GM21447 (cell line): Measurements from ENCODE around the gene CFH.
"Not testable (repeated sequence)": the region's sequence is repeated elsewhere in the genome, so short reads cannot be mapped to it uniquely, and the experiment has no call there.

Experiments used
- ATAC-seq: cut with Tn5 transposase; IDR thresholded peaks from one replicate; pipeline ENCODE4 v1.9.1; 2021; ENCODE audit not compliant: unreplicated experiment

Gene CFH

GRCh38 chr1:196661345-196661744 lies 9.5 kb downstream of the CFH start:
- ATAC-seq = no peak

DNA sequence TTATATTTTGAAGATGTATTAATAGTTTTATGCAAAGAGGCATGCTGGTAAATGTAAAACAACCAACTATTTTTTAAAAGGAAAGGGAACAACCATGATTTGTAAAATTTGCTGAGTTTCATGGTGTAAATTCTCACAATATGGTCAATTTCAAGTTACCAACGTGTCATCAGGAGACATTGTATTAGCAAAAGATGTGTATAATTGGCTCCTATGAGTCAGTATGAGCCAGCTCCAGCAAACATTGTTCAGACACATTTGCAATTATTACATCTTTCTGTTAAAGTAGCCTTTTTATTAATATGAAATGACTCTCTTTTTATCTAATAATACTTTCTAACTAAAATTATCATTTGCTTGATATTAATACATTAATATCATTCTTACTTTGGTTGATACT lies 15.3 kb downstream of the CFH start:
- ATAC-seq = no peak

DNA sequence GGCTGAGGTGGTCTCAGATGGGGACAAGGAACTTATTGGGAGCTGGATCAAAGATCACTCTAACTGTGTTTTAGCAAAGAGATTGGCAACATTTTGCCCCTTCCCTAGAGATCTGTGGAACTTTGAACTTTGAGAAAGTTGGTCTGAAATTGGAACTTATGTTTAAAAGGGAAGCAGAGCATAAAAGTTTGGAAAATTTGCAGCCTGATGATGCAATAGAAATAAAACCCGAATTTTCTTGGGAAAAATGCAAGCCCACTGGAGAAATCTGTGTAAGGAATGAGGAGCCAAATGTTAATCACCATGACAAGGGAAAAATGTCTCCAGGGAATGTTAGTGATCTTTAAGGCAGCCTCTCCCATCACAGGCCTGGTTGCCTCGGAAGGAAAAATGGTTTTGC lies 17.2 kb downstream of the CFH start:
- ATAC-seq = no peak

GRCh38 chr1:196669693-196670092 lies 17.9 kb downstream of the CFH start:
- no peak for ATAC-seq

- no peak for ATAC-seq
Observed at GRCh38 chr1:196674908-196675307, 23.1 kb downstream of the CFH start.

GRCh38 chr1:196677781-196678509 lies 26.1 kb downstream of the CFH start:
- no peak for ATAC-seq

DNA sequence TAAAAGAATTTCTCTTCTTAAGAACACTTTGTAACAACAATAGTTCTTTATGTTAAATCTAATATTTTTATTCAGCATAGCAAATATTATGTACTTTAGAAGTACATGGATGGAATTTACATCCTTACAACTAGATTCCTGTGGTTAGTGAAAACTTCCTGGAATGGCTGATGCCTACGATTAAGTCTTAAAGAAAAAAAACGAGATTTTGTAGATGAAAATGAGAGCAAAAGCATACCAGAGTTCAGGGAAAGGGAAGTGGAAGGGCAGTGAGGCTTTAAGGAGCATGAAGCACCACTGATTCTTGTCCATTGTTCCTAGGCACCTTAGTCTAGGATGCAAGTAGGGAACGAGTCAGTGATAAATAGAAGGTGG lies 26.7 kb downstream of the CFH start:
- no peak for ATAC-seq

GRCh38 chr1:196680107-196680506 lies 28.3 kb downstream of the CFH start:
- ATAC-seq = no peak

GRCh38 chr1:196684476-196684875 lies 32.6 kb downstream of the CFH start:
- no peak for ATAC-seq

DNA sequence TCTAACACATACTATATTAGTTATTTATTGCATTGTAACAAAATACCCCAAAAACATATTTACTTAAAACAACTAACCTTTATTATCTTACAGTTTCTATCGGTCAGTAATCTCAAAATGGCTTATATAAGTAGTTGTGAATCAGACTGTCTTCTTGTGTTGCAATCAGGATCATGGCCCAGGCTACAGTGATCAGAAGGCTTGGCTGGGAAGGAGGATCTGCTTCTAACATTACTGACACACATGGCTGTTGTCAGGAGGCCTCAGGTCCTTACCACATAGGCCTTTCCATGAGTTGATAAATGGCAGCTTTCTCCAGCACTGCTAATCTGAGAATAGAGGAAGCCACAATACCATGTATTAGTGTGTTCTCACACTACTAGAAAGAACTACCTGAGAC lies 33.7 kb downstream of the CFH start:
- ATAC-seq = no peak

DNA sequence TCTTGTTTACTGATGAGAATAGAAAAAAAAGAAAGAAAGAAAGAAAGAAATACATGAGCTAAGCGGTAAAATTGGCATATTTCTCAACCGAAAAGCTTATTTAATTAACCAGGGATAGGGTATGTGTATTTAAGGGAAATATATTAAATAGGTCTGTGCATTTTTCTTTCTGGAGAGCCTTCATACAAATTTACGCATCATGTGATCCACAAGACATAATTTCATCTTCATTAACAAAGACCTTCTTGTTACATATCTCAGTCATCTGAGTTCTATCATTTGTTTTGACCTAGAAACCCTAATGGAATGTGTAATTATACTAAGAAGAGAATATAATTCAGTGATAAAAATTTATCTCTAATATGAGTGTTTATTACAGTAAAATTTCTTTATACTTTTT lies 37.2 kb downstream of the CFH start:
- ATAC-seq = no peak

DNA sequence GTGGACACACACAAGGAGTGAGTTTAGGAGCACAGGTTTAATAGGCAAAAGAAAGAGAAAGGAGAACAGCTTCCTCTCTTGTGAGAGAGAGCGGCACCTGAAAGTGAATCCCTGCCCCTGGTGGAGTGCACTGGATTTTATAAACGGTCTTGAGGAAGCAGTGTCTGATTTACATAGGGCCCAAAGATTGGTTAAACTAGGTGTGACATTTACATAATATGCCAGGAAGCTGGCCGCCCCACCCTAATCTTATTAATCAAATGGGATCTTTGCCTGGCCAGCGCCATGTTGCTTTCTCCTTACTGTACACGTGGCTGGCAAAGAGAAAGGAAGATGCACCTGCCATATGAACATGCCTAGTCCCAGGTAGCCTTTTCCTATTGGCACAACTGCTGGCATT lies 38.7 kb downstream of the CFH start:
- no peak for ATAC-seq

DNA sequence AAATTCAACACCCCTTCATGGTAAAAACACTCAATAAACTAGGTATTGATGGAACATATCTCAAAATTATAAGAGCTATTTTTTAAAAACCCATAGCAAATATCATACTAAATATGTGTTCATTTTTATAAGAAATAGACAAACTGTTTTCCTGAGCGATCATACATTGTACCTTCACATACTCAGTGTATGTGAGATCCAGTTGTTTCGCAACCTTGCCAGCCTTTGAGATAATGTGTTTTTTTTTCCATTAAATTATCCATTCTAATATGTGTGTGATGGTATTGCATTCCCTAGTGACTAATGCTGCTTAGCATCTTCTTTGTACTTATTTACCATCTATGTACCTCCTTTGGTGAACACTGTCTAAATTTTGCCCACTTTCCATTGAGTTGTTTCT lies 47.1 kb downstream of the CFH start:
- ATAC-seq = no peak

DNA sequence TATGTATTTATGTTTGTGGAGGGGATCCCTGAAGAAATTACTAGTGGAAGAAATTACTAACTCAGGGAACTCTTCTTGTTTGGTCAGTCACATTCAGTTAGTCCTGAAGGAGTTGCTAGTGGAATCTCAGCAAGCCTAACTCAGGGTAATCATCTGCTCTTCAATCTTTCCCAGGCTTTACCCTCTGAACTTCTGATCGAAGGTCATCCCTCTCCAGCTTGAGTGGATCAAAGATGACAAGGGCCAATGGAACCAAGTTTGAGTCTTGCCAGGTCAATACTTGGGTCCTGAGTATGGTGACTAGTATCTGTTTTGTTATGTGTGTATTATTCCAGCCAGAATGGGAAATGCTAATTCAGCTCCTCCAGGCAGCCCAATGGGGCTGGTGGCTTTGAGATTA lies 49.3 kb downstream of the CFH start:
- ATAC-seq = no peak

- not testable (repeated sequence) for ATAC-seq
Observed at GRCh38 chr1:196709892-196710291, 58.0 kb downstream of the CFH start.

DNA sequence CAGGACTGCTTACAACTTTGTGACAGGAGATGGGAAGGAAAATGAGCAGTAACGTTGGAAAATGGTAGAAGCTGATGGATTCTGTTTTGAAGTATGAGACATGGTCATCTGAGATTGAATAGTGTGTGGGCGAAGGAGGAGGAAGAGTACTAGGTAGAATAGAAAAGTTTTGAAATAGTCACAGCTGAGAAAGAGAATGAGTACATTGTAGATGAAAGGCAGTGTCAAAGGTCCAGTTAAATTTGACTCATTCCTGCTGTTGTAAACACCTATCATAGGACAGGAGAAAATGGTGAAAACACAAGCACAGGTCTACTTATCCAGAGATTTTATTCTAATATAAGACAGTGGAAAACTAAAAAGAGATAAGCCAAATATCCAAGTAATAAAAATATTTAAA lies 66.0 kb downstream of the CFH start:
- ATAC-seq = no peak

GRCh38 chr1:196723325-196724185 lies 71.7 kb downstream of the CFH start:
- peak; percentile 68 for ATAC-seq

- ATAC-seq = no peak
Observed at GRCh38 chr1:196732526-196732925, 80.7 kb downstream of the CFH start.

DNA sequence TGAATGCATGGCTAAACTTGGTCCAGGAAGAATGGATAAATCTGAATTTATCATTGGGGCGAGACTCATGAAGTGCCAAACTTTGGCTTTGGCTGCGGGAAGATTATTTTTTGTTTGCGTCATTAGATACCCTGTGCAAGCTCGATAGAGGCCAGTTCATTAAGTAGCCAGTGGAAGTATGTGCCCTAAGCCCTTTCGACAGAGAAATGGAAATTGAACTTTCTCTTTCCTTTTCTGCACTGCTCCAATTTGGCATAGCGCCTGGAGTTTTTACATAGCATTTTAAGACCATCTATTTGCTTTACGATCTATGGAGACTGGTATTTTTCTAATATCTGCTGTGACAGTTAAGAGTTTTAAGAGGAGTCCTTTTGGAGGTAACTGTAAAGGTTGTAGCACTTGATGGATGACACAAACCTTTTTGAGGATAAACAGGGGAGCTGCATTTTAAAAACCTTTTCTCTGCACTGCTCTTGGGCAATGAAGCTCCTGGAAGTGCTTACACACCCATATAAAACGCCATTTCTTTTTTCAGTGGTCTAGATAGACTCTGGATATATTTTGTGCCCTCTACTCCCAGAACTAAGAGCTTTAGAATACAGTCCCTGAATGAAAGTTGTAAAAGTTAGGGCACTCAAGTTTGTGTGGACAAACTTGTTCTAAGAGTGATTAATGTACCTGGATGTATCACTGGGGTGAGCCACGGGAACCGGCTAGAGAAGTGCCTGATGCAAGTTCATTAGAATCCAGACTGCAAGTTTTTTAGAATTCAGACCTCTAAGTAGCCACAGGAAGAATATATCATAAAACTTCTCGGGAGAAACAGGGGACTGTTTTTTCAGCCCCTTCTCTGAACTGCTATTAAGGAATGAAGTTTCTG lies 81.5 kb downstream of the CFH start:
- no peak for ATAC-seq

DNA sequence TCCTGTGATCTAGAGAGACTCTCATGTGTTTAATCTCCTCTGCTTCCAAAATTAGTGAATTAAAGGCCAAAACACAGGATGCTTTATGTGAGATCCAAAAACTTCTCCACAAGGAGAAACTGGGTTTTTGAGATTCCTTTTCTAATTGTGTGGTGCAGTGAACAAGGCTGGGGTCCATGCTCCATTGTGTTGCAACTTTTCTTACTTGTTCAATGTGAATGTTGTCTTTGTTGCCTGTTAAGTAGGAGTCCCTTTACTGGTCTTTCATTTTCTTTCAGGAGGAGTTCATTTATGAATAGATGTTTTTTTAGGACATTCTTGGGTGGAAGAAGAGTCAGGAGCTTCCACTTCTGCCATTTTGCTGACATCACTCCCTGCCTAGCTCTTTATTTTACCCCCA lies 82.2 kb downstream of the CFH start:
- no peak for ATAC-seq

GRCh38 chr1:196734460-196734859 lies 82.6 kb downstream of the CFH start:
- ATAC-seq = no peak

GRCh38 chr1:196738730-196739129 lies 86.9 kb downstream of the CFH start:
- no peak for ATAC-seq
